ENCODE results near the gene URM1.

DNA sequence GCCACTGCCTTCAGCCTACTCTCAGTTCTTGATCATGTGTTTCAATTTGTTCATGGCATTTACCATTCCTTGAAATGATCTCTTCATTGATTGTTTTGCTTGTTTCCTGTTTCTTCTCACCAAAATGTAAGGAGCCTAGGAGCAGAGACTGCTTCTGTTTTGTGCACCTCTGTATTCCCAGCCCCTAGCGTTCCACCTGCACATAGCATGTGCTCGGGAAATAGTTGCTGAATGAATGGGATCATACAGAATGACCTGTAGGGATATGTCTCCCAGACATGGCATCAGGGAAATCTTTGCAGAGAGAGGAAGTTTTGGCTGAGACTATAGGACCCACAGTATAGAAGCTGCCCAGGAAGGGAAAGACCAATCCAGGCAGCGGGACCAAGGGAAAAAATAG lies 43.3 kb downstream of the URM1 start:
- TF ChIP-seq EP300 (IDR thresholded peaks at IDR 0.05; ENCODE audit: borderline replicate concordance) = no peak
- no peak for TF ChIP-seq RAD21 (IDR thresholded peaks at IDR 0.05; ENCODE audit: low read depth)
- TF ChIP-seq YY1 (IDR thresholded peaks at IDR 0.05; ENCODE audit: low read depth) = no peak
- TF ChIP-seq NFIC (IDR thresholded peaks at IDR 0.05) = no peak
- TF ChIP-seq TAF1 (IDR thresholded peaks at IDR 0.05; ENCODE audit: low read depth) = no peak
- no peak for TF ChIP-seq FOXM1 (IDR thresholded peaks at IDR 0.05; ENCODE audit: borderline replicate concordance, low read depth)
